WTC11 (cell line): ENCODE measurements around the gene CACTIN. TPM values are rescaled to one million over a fixed set of nuclear protein-coding genes. Genes with fewer than 3 reads are reported as not detected.

ENCODE experiments used
- ATAC-seq: fragments of 200-7000 bp; cut with Tn5 transposase; 2 replicates; pipeline ENCODE4 v1.10.0; 2021; ENCODE audit warnings: mild to moderate bottlenecking, moderate library complexity
- CTCF ChIA-PET: fragments of 300-600 bp; sonication (Branson Sonifier 250); formaldehyde crosslinking; loops from one replicate; lab custom pipeline; 2021; ENCODE audit warnings: antibody characterized with exemption; lab: Charles Lee
- POLR2A ChIA-PET: fragments of 350-600 bp; sonication (Branson Sonifier 250); formaldehyde crosslinking; loops from one replicate; lab custom pipeline; 2021; ENCODE audit warnings: antibody characterized with exemption; lab: Charles Lee
- DNase-seq: peaks from one replicate; pipeline ENCODE4 v3.0.0; 2021; ENCODE audit warnings: low spot score
- H3K27ac Mint-ChIP-seq: 2 replicates; pipeline ENCODE4 v1.8.0; 2021; ENCODE audit warnings: mixed read lengths
- H3K27me3 Mint-ChIP-seq: 2 replicates; pipeline ENCODE4 v1.8.0; 2021; ENCODE audit warnings: low read depth, mild to moderate bottlenecking, moderate library complexity, mixed read lengths
- H3K36me3 Mint-ChIP-seq: 2 replicates; pipeline ENCODE4 v1.8.0; 2021; ENCODE audit warnings: mixed read lengths
- H3K4me1 Mint-ChIP-seq: 2 replicates; pipeline ENCODE4 v1.8.0; 2022; ENCODE audit warnings: mixed read lengths
- H3K4me3 Mint-ChIP-seq: 2 replicates; pipeline ENCODE4 v1.8.0; 2021; ENCODE audit warnings: mild to moderate bottlenecking, moderate library complexity, mixed read lengths
- H3K9me3 Mint-ChIP-seq: 2 replicates; pipeline ENCODE4 v1.8.0; 2021; ENCODE audit warnings: mixed read lengths
- ATF1 ChIP-seq: sonication (generic); formaldehyde crosslinking; IDR thresholded peaks from 2 replicates; pipeline ENCODE4 v1.8.1; 2023; ENCODE audit warnings: mild to moderate bottlenecking, moderate library complexity, missing genetic modification reagents
- CBFB ChIP-seq: sonication (generic); formaldehyde crosslinking; IDR thresholded peaks from 2 replicates; pipeline ENCODE4 v1.8.1; 2022; ENCODE audit warnings: mild to moderate bottlenecking, low read depth, missing genetic modification reagents
- MXD4 ChIP-seq: fragments of 250-450 bp; sonication (Bioruptor Pico); IDR thresholded peaks from 2 replicates; pipeline ENCODE4 v1.8.0; 2021; ENCODE audit warnings: mild to moderate bottlenecking, moderate library complexity, borderline replicate concordance
- MYBL2 ChIP-seq: sonication (generic); formaldehyde crosslinking; IDR thresholded peaks from 2 replicates; pipeline ENCODE4 v1.8.1; 2023; ENCODE audit warnings: mild to moderate bottlenecking, moderate library complexity, missing genetic modification reagents
- NR3C1 ChIP-seq: sonication (generic); formaldehyde crosslinking; conservative IDR thresholded peaks from 2 replicates; pipeline ENCODE4 v1.8.1; 2023; ENCODE audit warnings: low read depth, mild to moderate bottlenecking, missing genetic modification reagents
- ZBTB21 ChIP-seq: sonication (generic); formaldehyde crosslinking; IDR thresholded peaks from 2 replicates; pipeline ENCODE4 v1.8.1; 2023; ENCODE audit warnings: mild to moderate bottlenecking, missing genetic modification reagents, borderline replicate concordance
- ZNF219 ChIP-seq: sonication (generic); formaldehyde crosslinking; IDR thresholded peaks from 2 replicates; pipeline ENCODE4 v1.8.0; 2023; ENCODE audit warnings: missing genetic modification reagents, mild to moderate bottlenecking, borderline replicate concordance
- total RNA-seq: library from RNA; stranded (reverse); gene quantifications from 3 replicates; pipeline ENCODE4 v1.2.3, GENCODE V29; 2021
- TF ChIP-seq, protein P1 (sequence below): fragments of 250-450 bp; sonication (Bioruptor Pico); IDR thresholded peaks from 2 replicates; pipeline ENCODE4 v1.8.0; 2021; ENCODE audit warnings: mild to moderate bottlenecking
- TF ChIP-seq, protein P2 (sequence below): sonication (generic); formaldehyde crosslinking; IDR thresholded peaks from 2 replicates; pipeline ENCODE4 v1.8.1; 2022; ENCODE audit warnings: low read depth, missing genetic modification reagents, borderline replicate concordance
- TF ChIP-seq, protein P3 (sequence below): fragments of 250-450 bp; sonication (Bioruptor Pico); IDR thresholded peaks from 2 replicates; pipeline ENCODE4 v2.1.2; 2022; ENCODE audit warnings: mild to moderate bottlenecking, moderate library complexity
- TF ChIP-seq, protein P4 (sequence below): sonication (generic); formaldehyde crosslinking; conservative IDR thresholded peaks from 2 replicates; pipeline ENCODE4 v1.8.1; 2023; ENCODE audit warnings: mild to moderate bottlenecking, low read depth, missing genetic modification reagents, moderate library complexity
- TF ChIP-seq, protein P5 (sequence below): sonication (generic); formaldehyde crosslinking; IDR thresholded peaks from 2 replicates; pipeline ENCODE4 v1.8.1; 2022; ENCODE audit warnings: mild to moderate bottlenecking, moderate library complexity, missing genetic modification reagents
- TF ChIP-seq, protein P6 (sequence below): sonication (generic); formaldehyde crosslinking; IDR thresholded peaks from 2 replicates; pipeline ENCODE4 v1.8.0; 2022; ENCODE audit warnings: mild to moderate bottlenecking, missing genetic modification reagents
- TF ChIP-seq, protein P7 (sequence below): sonication (generic); formaldehyde crosslinking; IDR thresholded peaks from 2 replicates; pipeline ENCODE4 v1.8.0; 2022; ENCODE audit warnings: mild to moderate bottlenecking, missing genetic modification reagents

CACTIN gene
- total RNA-seq, 1 experiment from 2014 or later = 42.2 TPM

DNA sequence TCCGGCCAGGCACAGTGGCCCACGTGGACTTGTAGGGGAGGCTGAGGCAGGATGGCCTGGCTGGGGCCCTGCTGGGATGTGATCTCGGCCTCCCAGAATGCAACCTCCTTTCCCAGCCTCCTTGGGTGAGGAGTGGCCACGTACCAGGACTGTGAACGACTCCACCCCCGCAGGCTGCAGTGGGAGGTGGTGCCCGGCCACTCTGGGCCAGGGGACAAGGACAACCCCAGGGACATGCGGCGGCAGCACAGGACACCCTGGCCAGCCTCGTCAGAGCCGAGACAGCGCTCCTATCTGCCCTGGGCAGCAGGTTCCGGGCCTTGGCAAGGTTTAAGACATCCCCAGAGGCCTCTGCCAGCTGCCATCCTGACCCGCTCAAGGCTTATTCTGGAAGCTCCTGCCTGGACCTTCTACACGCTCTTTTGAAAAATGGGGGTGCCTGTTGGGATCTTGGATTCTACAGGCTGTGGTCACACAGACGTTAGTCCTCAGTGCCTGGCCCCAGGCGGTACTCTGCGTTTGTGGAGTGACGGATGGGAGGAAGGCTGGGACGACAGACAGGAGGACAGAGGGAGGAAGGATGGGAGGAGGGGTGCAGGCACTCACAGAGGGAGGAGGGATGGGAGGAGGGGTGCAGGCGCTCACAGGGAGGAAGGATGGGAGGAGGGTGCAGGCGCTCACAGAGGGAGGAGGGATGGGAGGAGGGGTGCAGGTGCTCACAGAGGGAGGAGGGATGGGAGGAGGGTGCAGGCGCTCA, 19.9 kb upstream of the CACTIN start:
- H3K36me3 Mint-ChIP-seq = 0 out of 2 replicates have a peak, but pooled peaks cover 2% of the 10 kb centered on the region
- no peak overlapping the region for H3K4me3 Mint-ChIP-seq
- TF ChIP-seq, protein P1, sequence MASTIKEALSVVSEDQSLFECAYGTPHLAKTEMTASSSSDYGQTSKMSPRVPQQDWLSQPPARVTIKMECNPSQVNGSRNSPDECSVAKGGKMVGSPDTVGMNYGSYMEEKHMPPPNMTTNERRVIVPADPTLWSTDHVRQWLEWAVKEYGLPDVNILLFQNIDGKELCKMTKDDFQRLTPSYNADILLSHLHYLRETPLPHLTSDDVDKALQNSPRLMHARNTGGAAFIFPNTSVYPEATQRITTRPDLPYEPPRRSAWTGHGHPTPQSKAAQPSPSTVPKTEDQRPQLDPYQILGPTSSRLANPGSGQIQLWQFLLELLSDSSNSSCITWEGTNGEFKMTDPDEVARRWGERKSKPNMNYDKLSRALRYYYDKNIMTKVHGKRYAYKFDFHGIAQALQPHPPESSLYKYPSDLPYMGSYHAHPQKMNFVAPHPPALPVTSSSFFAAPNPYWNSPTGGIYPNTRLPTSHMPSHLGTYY (CRISPR knock-in tag) = no peak
- no peaks in the 10 kb centered on the region for H3K4me1 Mint-ChIP-seq
- H3K27me3 Mint-ChIP-seq = no peaks in the 10 kb centered on the region
- ATAC-seq (no peak), DNase-seq (no peak)
- POLR2A ChIA-PET = no interaction called here
- CTCF ChIA-PET = no interaction called here
- H3K27ac Mint-ChIP-seq = no peak overlapping the region
- H3K9me3 Mint-ChIP-seq = no peaks in the 10 kb centered on the region

DNA sequence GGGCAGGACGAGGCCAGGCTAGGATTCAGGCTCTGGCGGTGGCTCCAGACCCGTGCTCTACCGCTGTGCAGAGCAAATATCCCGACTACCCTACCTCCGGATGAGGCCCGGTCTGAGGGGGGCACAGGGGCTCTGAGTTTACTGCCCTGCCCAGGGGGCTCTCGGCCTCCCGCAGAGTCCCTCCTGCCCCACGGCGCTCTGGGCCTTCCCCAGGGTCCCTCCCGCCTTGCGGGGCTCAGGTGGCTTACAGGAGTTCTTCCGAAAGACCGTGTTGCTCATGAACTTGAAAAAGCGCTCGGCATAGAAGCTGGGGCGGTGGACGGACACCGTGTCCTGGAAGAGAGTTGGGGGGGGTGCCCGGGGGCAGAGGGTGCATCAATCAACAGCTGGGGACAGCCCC, 19.1 kb upstream of the CACTIN start:
- ATAC-seq = no peak

DNA sequence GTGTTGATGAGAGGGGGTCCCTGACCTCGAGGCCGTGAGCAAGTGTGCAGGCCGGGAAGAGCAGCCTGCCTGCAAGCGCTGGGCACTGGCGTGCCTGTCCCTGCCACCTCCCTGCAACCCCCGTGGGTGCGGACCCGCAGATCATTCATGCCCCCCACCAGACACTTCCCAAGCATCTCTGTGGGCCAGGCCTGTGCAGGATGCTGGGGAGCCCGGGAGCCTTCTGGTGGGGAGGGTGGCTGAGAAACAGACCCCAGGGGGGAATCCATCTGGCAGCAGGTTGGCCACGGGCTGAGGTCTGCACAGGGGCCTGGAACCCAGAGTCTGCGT, 18.4 kb upstream of the CACTIN start:
- no peaks in the 10 kb centered on the region for H3K4me1 Mint-ChIP-seq
- no peak overlapping the region for H3K4me3 Mint-ChIP-seq
- ChIA-PET POLR2A (no interaction called here), CTCF (no interaction called here)
- no peak for DNase-seq
- no peak overlapping the region for H3K27ac Mint-ChIP-seq
- no peaks in the 10 kb centered on the region for H3K9me3 Mint-ChIP-seq
- no peak for ATAC-seq
- TF ChIP-seq ZBTB21 (CRISPR knock-in tag) (no peak), MXD4 (CRISPR knock-in tag) (no peak), ZNF219 (CRISPR knock-in tag) (no peak), NR3C1 (CRISPR knock-in tag) (no peak), CBFB (CRISPR knock-in tag) (no peak)
- TF ChIP-seq, protein P2, sequence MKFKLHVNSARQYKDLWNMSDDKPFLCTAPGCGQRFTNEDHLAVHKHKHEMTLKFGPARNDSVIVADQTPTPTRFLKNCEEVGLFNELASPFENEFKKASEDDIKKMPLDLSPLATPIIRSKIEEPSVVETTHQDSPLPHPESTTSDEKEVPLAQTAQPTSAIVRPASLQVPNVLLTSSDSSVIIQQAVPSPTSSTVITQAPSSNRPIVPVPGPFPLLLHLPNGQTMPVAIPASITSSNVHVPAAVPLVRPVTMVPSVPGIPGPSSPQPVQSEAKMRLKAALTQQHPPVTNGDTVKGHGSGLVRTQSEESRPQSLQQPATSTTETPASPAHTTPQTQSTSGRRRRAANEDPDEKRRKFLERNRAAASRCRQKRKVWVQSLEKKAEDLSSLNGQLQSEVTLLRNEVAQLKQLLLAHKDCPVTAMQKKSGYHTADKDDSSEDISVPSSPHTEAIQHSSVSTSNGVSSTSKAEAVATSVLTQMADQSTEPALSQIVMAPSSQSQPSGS (CRISPR knock-in tag) = no peak
- peaks cover under 1% of the 10 kb centered on the region; the same call in 1 of the 2 replicates for H3K36me3 Mint-ChIP-seq
- no peaks in the 10 kb centered on the region for H3K27me3 Mint-ChIP-seq

More for the DNA sequence above, 19.1 kb upstream of the CACTIN start:
- no peak for DNase-seq
- Mint-ChIP-seq H3K36me3 (no peaks in the 10 kb centered on the region), H3K9me3 (no peaks in the 10 kb centered on the region), H3K4me3 (no peak overlapping the region), H3K27me3 (no peaks in the 10 kb centered on the region), H3K4me1 (no peaks in the 10 kb centered on the region), H3K27ac (no peak overlapping the region)
- TF ChIP-seq ATF1 (CRISPR knock-in tag) = no peak
- no peak for TF ChIP-seq MYBL2 (CRISPR knock-in tag)
- ChIA-PET CTCF (no interaction called here), POLR2A (no interaction called here)

DNA sequence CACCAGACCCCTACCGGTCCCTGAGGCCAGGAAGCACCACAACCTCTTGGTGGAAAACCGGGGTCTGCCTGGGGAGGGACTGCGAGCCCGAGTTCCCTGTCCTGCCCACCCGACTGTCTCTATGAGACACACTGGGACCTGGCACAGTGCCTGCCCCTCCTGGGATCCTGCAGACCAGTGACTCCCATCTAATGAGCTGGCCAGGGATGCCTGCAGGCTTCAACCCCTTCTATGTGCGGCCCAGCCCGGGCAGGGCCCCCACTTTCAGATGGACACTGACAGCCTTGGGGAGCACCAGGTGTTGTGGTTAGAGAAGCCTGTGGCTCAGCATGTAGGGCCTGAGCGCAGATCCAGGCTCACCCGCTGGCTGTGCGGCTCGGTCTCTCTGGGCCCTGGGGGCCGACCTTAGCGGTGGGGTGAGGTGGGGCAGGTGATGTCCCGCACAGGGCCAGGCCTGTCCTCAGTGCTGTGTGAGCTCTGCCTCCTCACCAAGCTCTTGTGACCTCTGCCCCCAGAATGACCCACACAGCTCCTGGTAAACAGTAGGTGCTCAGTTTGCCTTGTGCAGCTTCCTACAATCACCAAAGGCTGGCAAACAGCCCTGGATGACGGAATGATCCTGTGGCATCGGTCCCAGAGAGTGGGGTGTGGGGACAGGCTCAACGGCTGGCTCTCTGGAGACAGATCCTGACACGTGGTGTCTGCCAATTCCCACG, 17.9 kb upstream of the CACTIN start:
- POLR2A ChIA-PET = no interaction called here
- Mint-ChIP-seq H3K36me3 (peaks cover 6% of the 10 kb centered on the region; the same call in 1 of the 2 replicates), H3K27ac (no peak overlapping the region), H3K9me3 (no peaks in the 10 kb centered on the region), H3K27me3 (no peaks in the 10 kb centered on the region), H3K4me1 (no peaks in the 10 kb centered on the region), H3K4me3 (no peak overlapping the region)
- CTCF ChIA-PET = interaction anchor here (1.1 kb wide), 1 partner anchor 10 kb away, joined by 4 read pairs; no protein-coding TSS in a partner anchor
- ATAC-seq (no peak), DNase-seq (no peak)
- TF ChIP-seq, protein P3, sequence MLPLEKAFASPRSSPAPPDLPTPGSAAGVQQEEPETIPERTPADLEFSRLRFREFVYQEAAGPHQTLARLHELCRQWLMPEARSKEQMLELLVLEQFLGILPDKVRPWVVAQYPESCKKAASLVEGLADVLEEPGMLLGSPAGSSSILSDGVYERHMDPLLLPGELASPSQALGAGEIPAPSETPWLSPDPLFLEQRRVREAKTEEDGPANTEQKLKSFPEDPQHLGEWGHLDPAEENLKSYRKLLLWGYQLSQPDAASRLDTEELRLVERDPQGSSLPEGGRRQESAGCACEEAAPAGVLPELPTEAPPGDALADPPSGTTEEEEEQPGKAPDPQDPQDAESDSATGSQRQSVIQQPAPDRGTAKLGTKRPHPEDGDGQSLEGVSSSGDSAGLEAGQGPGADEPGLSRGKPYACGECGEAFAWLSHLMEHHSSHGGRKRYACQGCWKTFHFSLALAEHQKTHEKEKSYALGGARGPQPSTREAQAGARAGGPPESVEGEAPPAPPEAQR (CRISPR knock-in tag) = no peak
- TF ChIP-seq, protein P4, sequence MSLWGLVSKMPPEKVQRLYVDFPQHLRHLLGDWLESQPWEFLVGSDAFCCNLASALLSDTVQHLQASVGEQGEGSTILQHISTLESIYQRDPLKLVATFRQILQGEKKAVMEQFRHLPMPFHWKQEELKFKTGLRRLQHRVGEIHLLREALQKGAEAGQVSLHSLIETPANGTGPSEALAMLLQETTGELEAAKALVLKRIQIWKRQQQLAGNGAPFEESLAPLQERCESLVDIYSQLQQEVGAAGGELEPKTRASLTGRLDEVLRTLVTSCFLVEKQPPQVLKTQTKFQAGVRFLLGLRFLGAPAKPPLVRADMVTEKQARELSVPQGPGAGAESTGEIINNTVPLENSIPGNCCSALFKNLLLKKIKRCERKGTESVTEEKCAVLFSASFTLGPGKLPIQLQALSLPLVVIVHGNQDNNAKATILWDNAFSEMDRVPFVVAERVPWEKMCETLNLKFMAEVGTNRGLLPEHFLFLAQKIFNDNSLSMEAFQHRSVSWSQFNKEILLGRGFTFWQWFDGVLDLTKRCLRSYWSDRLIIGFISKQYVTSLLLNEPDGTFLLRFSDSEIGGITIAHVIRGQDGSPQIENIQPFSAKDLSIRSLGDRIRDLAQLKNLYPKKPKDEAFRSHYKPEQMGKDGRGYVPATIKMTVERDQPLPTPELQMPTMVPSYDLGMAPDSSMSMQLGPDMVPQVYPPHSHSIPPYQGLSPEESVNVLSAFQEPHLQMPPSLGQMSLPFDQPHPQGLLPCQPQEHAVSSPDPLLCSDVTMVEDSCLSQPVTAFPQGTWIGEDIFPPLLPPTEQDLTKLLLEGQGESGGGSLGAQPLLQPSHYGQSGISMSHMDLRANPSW = no peak
- TF ChIP-seq, protein P2 (CRISPR knock-in tag) = no peak
- TF ChIP-seq, protein P5, sequence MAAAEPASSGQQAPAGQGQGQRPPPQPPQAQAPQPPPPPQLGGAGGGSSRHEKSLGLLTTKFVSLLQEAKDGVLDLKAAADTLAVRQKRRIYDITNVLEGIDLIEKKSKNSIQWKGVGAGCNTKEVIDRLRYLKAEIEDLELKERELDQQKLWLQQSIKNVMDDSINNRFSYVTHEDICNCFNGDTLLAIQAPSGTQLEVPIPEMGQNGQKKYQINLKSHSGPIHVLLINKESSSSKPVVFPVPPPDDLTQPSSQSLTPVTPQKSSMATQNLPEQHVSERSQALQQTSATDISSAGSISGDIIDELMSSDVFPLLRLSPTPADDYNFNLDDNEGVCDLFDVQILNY = no peak
- TF ChIP-seq, protein P6, sequence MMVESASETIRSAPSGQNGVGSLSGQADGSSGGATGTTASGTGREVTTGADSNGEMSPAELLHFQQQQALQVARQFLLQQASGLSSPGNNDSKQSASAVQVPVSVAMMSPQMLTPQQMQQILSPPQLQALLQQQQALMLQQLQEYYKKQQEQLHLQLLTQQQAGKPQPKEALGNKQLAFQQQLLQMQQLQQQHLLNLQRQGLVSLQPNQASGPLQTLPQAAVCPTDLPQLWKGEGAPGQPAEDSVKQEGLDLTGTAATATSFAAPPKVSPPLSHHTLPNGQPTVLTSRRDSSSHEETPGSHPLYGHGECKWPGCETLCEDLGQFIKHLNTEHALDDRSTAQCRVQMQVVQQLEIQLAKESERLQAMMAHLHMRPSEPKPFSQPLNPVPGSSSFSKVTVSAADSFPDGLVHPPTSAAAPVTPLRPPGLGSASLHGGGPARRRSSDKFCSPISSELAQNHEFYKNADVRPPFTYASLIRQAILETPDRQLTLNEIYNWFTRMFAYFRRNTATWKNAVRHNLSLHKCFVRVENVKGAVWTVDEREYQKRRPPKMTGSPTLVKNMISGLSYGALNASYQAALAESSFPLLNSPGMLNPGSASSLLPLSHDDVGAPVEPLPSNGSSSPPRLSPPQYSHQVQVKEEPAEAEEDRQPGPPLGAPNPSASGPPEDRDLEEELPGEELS (CRISPR knock-in tag) = no peak
- TF ChIP-seq, protein P7, sequence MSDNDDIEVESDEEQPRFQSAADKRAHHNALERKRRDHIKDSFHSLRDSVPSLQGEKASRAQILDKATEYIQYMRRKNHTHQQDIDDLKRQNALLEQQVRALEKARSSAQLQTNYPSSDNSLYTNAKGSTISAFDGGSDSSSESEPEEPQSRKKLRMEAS = no peak
